ENCODE data around the gene C2orf81.

C2orf81 gene

DNA sequence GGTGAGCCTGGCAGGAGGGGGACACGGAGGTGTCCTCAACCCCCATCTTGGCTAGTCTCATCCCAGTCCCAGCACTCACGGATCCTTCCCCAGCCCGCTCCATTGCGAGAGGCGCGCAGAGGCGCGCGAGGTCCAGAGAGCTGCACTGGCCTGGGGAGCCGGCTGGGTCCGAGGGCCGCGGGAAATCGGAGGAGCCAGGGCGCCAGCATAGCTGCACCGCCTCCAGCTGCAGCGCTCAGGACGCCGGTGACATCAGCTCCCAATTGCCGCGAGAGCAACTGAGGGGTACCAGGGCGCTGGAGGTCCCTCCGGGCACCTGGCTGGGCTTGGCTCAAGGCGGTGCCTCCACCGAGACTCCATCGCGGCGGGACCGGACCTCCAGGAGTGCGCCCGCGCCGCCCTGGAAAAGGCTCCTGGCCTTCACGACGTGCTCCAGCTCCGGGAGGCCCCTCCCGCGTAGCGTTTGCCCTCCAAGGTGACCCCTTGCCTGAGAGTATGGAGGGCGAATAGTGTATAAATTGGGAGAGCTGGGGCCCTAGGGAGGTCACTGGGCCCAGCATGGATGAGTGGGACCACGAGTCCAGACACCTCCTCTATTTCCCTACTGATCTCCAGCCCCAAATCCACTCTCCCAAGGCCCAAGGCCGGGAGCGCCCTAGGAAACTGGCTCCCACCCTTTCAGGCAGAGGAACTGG is 14.8 kb upstream of the C2orf81 start:
- Histone ChIP-seq H3K4me3 (ENCODE audit: low read depth in 1 of 5, low read length in 5 of 5) (no peak overlapping the region), H3K36me3 (ENCODE audit: control insufficient read depth in 5 of 5, insufficient read depth in 5 of 5, low read length in 5 of 5) (peaks cover 3 to 13% (median 9%) of the 10 kb centered on the region in 5 donors), H3K27me3 (ENCODE audit: control insufficient read depth in 5 of 5, insufficient read depth in 4 of 5, low read length in 5 of 5) (peaks cover 0 to under 1% (median 0%) of the 10 kb centered on the region in 5 donors), H3K27ac (ENCODE audit: low read depth, low read length) (no peak overlapping the region), H3K9ac (ENCODE audit: low read length in 5 of 5) (no peak overlapping the region), H3K9me3 (ENCODE audit: control insufficient read depth in 5 of 5, low read length in 5 of 5) (no peaks in the 10 kb centered on the region), H3K4me1 (ENCODE audit: control insufficient read depth in 5 of 5, insufficient read depth in 5 of 5, low read length in 5 of 5) (peaks cover 3 to 30% (median 28%) of the 10 kb centered on the region in 5 donors)

DNA sequence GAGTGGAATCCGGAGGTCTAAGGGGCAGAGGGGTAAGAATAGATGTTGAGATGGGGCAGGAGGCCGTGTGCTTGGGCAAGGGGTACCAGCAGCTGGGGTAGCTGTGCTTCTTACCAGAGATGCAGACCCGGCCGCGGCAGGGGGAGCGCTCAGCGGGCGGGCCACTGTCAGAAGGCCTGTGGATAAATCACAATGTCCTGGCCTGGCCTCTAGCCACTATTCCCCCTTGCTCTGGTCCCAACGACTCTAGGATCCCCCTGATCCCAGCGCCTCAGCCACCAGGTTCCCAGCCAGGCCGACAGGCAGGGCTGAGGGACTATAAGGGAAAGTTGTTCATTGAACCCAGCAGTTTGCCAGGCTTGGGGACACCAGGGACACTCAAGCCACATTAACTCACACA is 9.1 kb upstream of the C2orf81 start:
- no peak overlapping the region for H3K27ac ChIP-seq (ENCODE audit: low read depth, low read length)
- H3K9ac ChIP-seq (ENCODE audit: low read length in 5 of 5), result no peak overlapping the region
- peaks cover 3 to 70% (median 58%) of the 10 kb centered on the region in 5 donors for H3K36me3 ChIP-seq (ENCODE audit: control insufficient read depth in 5 of 5, insufficient read depth in 5 of 5, low read length in 5 of 5)
- no peaks in the 10 kb centered on the region for H3K27me3 ChIP-seq (ENCODE audit: control insufficient read depth in 5 of 5, insufficient read depth in 4 of 5, low read length in 5 of 5)
- no peak overlapping the region for H3K4me3 ChIP-seq (ENCODE audit: low read depth in 1 of 5, low read length in 5 of 5)
- H3K4me1 ChIP-seq (ENCODE audit: control insufficient read depth in 5 of 5, insufficient read depth in 5 of 5, low read length in 5 of 5), result no peaks in the 10 kb centered on the region
- no peaks in the 10 kb centered on the region for H3K9me3 ChIP-seq (ENCODE audit: control insufficient read depth in 5 of 5, low read length in 5 of 5)

DNA sequence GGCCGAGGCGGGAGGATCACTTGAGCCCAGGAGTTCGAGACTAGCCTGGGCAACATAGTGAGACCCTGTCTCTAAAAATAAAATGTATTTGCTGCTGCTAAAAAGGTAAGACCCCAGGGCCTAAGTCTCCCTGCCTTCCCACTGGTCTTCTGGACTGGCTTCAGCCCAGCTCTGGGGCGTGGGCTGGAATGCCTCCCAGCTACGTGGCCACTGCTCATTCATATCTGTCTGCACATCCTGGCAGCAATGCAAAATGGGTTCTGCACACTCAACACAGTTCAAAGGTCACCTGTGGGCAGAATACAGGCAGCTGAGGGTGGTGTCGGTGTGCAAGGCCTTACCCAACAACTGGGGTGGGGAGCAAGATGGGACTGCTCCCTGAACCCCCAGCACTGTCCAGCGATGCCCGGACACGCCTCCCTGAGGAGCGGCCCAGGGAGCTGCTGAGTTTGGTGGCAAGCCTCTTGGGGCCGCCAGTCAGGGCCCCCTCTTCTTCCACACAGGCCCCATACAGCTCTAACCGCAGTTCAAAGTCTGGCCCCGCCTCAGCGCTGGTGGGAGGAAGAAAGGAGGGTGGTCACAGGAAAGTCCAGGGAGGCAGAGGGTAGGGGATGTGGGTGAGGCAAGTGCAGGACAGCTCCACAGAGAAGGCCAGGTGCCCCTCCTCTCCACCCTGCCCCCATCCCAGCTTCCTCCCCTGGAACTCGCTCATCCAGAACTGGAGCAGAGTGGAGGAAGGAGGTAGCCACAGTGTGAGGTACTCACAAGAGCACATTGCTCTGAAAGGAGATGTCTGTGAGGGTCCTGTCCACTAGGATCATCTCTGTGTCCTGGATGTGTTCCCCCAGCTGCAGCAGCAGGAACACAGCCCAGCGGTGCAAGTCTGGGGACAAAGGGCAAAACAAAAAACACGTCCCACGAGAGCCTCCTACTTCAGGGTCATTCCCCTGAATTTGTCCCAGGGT is 8.3 kb upstream of the C2orf81 start:
- Histone ChIP-seq H3K27me3 (ENCODE audit: control insufficient read depth in 5 of 5, insufficient read depth in 4 of 5, low read length in 5 of 5) (no peaks in the 10 kb centered on the region), H3K36me3 (ENCODE audit: control insufficient read depth in 5 of 5, insufficient read depth in 5 of 5, low read length in 5 of 5) (peaks cover 3 to 76% (median 64%) of the 10 kb centered on the region in 5 donors), H3K4me1 (ENCODE audit: control insufficient read depth in 5 of 5, insufficient read depth in 5 of 5, low read length in 5 of 5) (no peaks in the 10 kb centered on the region), H3K4me3 (ENCODE audit: low read depth in 1 of 5, low read length in 5 of 5) (no peak overlapping the region), H3K27ac (ENCODE audit: low read depth, low read length) (no peak overlapping the region), H3K9me3 (ENCODE audit: control insufficient read depth in 5 of 5, low read length in 5 of 5) (no peaks in the 10 kb centered on the region), H3K9ac (ENCODE audit: low read length in 5 of 5) (no peak overlapping the region)

DNA sequence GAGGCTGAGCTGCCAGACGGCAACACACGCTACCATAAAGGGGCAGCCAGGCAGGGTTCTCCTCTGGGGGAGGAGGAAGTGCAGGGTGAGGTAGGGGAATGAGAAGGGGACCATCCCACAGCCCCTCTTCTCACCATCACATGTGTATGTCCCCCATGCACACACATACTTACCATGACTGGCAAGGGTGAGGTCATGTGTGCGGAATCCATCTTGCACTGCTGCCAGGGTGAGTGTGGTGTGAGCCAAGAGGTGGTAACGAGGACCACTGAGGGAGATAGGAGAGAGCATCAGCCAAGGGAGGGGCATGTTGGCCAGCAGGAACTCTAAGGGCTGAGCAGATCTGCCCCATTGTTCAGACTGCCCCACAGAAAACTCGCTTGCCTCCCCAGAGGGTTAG is 7.3 kb upstream of the C2orf81 start:
- Histone ChIP-seq H3K9me3 (ENCODE audit: control insufficient read depth in 5 of 5, low read length in 5 of 5) (no peaks in the 10 kb centered on the region), H3K4me3 (ENCODE audit: low read depth in 1 of 5, low read length in 5 of 5) (no peak overlapping the region), H3K27ac (ENCODE audit: low read depth, low read length) (no peak overlapping the region), H3K36me3 (ENCODE audit: control insufficient read depth in 5 of 5, insufficient read depth in 5 of 5, low read length in 5 of 5) (peaks cover 3 to 76% (median 64%) of the 10 kb centered on the region in 5 donors), H3K4me1 (ENCODE audit: control insufficient read depth in 5 of 5, insufficient read depth in 5 of 5, low read length in 5 of 5) (no peaks in the 10 kb centered on the region), H3K9ac (ENCODE audit: low read length in 5 of 5) (no peak overlapping the region), H3K27me3 (ENCODE audit: control insufficient read depth in 5 of 5, insufficient read depth in 4 of 5, low read length in 5 of 5) (no peaks in the 10 kb centered on the region)

DNA sequence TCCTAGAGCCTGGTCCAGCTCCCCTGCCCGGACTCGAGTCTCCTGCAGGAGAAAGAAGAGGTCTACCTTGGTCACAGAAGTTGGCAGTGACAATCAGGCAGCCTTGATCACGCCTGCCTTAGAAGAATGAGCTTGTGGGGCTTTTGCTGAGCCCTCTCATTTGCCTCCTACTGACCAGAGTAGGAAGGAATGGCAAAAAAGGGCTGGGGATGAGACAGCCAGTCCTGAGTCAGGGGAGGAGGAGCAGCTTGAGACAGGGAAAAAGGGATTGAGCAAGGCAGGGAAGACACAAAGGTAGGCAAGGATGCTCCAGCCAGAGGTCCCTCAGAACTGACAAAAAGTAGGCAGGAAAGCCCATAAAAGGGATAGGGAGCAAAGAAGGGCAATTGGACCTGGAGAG is 6.1 kb upstream of the C2orf81 start:
- no peaks in the 10 kb centered on the region for H3K4me1 ChIP-seq (ENCODE audit: control insufficient read depth in 5 of 5, insufficient read depth in 5 of 5, low read length in 5 of 5)
- H3K9ac ChIP-seq (ENCODE audit: low read length in 5 of 5), result no peak overlapping the region
- H3K4me3 ChIP-seq (ENCODE audit: low read depth in 1 of 5, low read length in 5 of 5), result no peak overlapping the region
- H3K9me3 ChIP-seq (ENCODE audit: control insufficient read depth in 5 of 5, low read length in 5 of 5), result no peaks in the 10 kb centered on the region
- peaks cover 3 to 75% (median 64%) of the 10 kb centered on the region in 5 donors for H3K36me3 ChIP-seq (ENCODE audit: control insufficient read depth in 5 of 5, insufficient read depth in 5 of 5, low read length in 5 of 5)
- H3K27me3 ChIP-seq (ENCODE audit: control insufficient read depth in 5 of 5, insufficient read depth in 4 of 5, low read length in 5 of 5), result no peaks in the 10 kb centered on the region
- no peak overlapping the region for H3K27ac ChIP-seq (ENCODE audit: low read depth, low read length)

GRCh38 chr2:74426181-74426758 is 4.9 kb upstream of the C2orf81 start:
- H3K9me3 ChIP-seq (ENCODE audit: control insufficient read depth in 5 of 5, low read length in 5 of 5), result no peaks in the 10 kb centered on the region

GRCh38 chr2:74425523-74425922 is 4.1 kb upstream of the C2orf81 start:
- H3K9ac ChIP-seq (ENCODE audit: low read length in 5 of 5), result no peak overlapping the region
- no peak overlapping the region for H3K4me3 ChIP-seq (ENCODE audit: low read depth in 1 of 5, low read length in 5 of 5)
- H3K4me1 ChIP-seq (ENCODE audit: control insufficient read depth in 5 of 5, insufficient read depth in 5 of 5, low read length in 5 of 5), result peaks cover 0 to 17% (median 15%) of the 10 kb centered on the region in 5 donors
- H3K9me3 ChIP-seq (ENCODE audit: control insufficient read depth in 5 of 5, low read length in 5 of 5), result no peaks in the 10 kb centered on the region
- H3K27me3 ChIP-seq (ENCODE audit: control insufficient read depth in 5 of 5, insufficient read depth in 4 of 5, low read length in 5 of 5), result peaks cover 0 to 9% (median 4%) of the 10 kb centered on the region in 5 donors
- no peak overlapping the region for H3K27ac ChIP-seq (ENCODE audit: low read depth, low read length)
- H3K36me3 ChIP-seq (ENCODE audit: control insufficient read depth in 5 of 5, insufficient read depth in 5 of 5, low read length in 5 of 5), result peaks cover 0 to 56% (median 45%) of the 10 kb centered on the region in 5 donors

More at GRCh38 chr2:74426181-74426758, 4.9 kb upstream of the C2orf81 start:
- Histone ChIP-seq H3K27me3 (ENCODE audit: control insufficient read depth in 5 of 5, insufficient read depth in 4 of 5, low read length in 5 of 5) (peaks cover 0 to 9% (median 4%) of the 10 kb centered on the region in 5 donors), H3K9ac (ENCODE audit: low read length in 5 of 5) (no peak overlapping the region), H3K27ac (ENCODE audit: low read depth, low read length) (no peak overlapping the region), H3K36me3 (ENCODE audit: control insufficient read depth in 5 of 5, insufficient read depth in 5 of 5, low read length in 5 of 5) (peaks cover 0 to 64% (median 51%) of the 10 kb centered on the region in 5 donors), H3K4me1 (ENCODE audit: control insufficient read depth in 5 of 5, insufficient read depth in 5 of 5, low read length in 5 of 5) (peaks cover 0 to 11% (median 10%) of the 10 kb centered on the region in 5 donors), H3K4me3 (ENCODE audit: low read depth in 1 of 5, low read length in 5 of 5) (no peak overlapping the region)

DNA sequence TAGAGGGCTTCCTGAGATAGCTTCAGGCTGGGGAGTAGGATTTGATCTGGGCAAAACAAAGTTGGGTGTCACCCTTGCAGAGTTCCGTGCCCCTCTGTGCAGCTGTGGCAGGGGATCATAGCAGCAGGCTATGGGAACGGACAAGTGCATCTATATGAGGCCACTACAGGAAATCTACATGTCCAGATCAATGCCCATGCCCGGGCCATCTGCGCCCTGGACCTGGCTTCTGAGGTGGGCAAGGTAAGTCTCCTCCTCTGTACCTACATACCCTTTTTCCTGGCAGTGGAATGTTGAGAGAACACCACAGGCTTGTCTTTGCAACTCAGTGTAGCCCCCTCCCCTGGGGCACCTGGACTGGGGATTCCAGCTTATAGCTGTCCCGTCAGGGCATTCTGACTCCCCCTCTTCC is 3.6 kb upstream of the C2orf81 start:
- no peak overlapping the region for H3K9ac ChIP-seq (ENCODE audit: low read length in 5 of 5)
- peaks cover 0 to 9% (median 4%) of the 10 kb centered on the region in 5 donors for H3K27me3 ChIP-seq (ENCODE audit: control insufficient read depth in 5 of 5, insufficient read depth in 4 of 5, low read length in 5 of 5)
- no peak overlapping the region for H3K4me3 ChIP-seq (ENCODE audit: low read depth in 1 of 5, low read length in 5 of 5)
- H3K27ac ChIP-seq (ENCODE audit: low read depth, low read length), result no peak overlapping the region
- H3K36me3 ChIP-seq (ENCODE audit: control insufficient read depth in 5 of 5, insufficient read depth in 5 of 5, low read length in 5 of 5), result peaks cover 0 to 51% (median 40%) of the 10 kb centered on the region in 5 donors
- H3K9me3 ChIP-seq (ENCODE audit: control insufficient read depth in 5 of 5, low read length in 5 of 5), result no peaks in the 10 kb centered on the region
- H3K4me1 ChIP-seq (ENCODE audit: control insufficient read depth in 5 of 5, insufficient read depth in 5 of 5, low read length in 5 of 5), result peaks cover 0 to 17% (median 15%) of the 10 kb centered on the region in 5 donors

DNA sequence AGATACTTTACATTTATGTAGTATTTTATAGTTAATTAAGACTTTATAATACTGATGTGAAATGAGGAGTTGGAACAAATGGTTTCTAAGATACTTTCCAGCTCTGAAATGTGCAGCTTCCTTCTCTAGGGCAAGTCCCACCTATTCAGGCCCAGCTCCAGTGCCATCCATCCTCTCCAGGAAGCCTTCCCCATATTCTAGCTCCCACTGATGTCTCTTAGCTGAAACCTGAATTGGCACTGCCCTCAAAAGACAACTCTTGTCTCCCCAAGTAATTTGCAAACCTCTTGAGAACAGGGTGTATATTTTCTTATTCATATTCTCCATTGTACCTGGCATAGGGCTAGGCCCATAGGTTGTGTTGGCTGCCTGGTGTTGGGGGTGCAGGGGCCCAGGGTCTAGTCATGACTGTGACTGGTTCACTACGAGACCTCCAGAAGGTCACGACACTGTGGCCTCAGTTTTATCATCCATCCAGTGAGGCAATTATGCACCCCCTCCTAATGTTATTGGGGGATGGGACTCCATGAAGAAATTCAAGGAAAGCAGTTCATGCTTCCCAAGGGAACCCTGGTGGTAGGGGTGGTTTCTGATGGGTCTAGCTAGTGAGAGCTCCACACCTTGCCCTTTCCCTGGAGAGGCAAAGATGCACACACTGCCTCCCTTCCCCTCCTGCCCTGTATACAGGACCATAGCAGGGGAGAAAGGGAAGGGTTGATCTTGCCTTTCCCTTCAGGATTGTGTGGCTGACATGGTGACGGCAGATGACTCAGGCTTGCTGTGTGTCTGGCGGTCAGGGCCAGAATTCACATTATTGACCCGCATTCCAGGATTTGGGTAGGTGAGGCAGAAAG is 2.9 kb upstream of the C2orf81 start:
- no peak overlapping the region for H3K4me3 ChIP-seq (ENCODE audit: low read depth in 1 of 5, low read length in 5 of 5)
- peaks cover 0 to 17% (median 15%) of the 10 kb centered on the region in 5 donors for H3K4me1 ChIP-seq (ENCODE audit: control insufficient read depth in 5 of 5, insufficient read depth in 5 of 5, low read length in 5 of 5)
- peaks cover 0 to 9% (median 4%) of the 10 kb centered on the region in 5 donors for H3K27me3 ChIP-seq (ENCODE audit: control insufficient read depth in 5 of 5, insufficient read depth in 4 of 5, low read length in 5 of 5)
- H3K9ac ChIP-seq (ENCODE audit: low read length in 5 of 5), result no peak overlapping the region
- no peaks in the 10 kb centered on the region for H3K9me3 ChIP-seq (ENCODE audit: control insufficient read depth in 5 of 5, low read length in 5 of 5)
- no peak overlapping the region for H3K27ac ChIP-seq (ENCODE audit: low read depth, low read length)
- H3K36me3 ChIP-seq (ENCODE audit: control insufficient read depth in 5 of 5, insufficient read depth in 5 of 5, low read length in 5 of 5), result peaks cover 0 to 44% (median 34%) of the 10 kb centered on the region in 5 donors

Data from subcutaneous abdominal adipose tissue (tissue), 5 donors.